Body of pancreas (tissue), 4 donors: ENCODE results near the gene PSD2. TPM values are rescaled to one million over a fixed set of nuclear protein-coding genes. Genes with fewer than 3 reads are reported as not detected.

ENCODE experiments used
- ATAC-seq: fragments of 150-250 bp; one replicate; pipeline ENCODE4 v1.9.1; 2016
- DNase-seq, 4 donors: peaks; one replicate each; pipeline ENCODE4 v3.0.0-alpha.2; 2019
- H3K27ac ChIP-seq, 4 donors: fragments of 200-600 bp; sonication (generic); 1 replicate in 3 of 4; 2 replicates in 1 of 4; pipeline versions ENCODE4 v1.5.1 to v1.6.1; 2016 to 2019; ENCODE audit warnings: mild to moderate bottlenecking in 1 of 4, mixed read lengths in 1 of 4, moderate library complexity in 1 of 4
- H3K27me3 ChIP-seq, 2 donors: fragments of 200-600 bp; sonication (generic); one replicate each; pipeline ENCODE4 v1.6.0; 2016; ENCODE audit warnings: mild to moderate bottlenecking in 1 of 2
- H3K36me3 ChIP-seq, 2 donors: fragments of 200-600 bp; sonication (generic); replicated peaks in 1 of 2; 2 replicates each; pipeline ENCODE4 v1.5.1; 2016; ENCODE audit warnings: low read depth in 2 of 2; ENCODE audit not compliant: insufficient read depth in 1 of 2
- H3K4me1 ChIP-seq: fragments of 200-600 bp; sonication (generic); one replicate; pipeline ENCODE4 v1.6.0; 2016
- H3K4me3 ChIP-seq, 2 donors: fragments of 200-600 bp; sonication (generic); 1 replicate in 1 of 2; 2 replicates in 1 of 2; pipeline ENCODE4 v1.5.1; 2016 to 2019
- H3K9me3 ChIP-seq, 3 donors: fragments of 200-600 bp; sonication (generic); 1 replicate in 2 of 3; 2 replicates in 1 of 3; pipeline ENCODE4 v1.5.1; 2016
- POLR2A ChIP-seq, 3 donors: fragments of 450-650 bp; IDR thresholded peaks; one replicate each; pipeline ENCODE4 v1.6.1; 2016; ENCODE audit warnings: antibody characterized with exemption in 3 of 3, mild to moderate bottlenecking in 2 of 3
- WGBS, 2 donors: methylation state at CpG; one replicate each; pipeline ENCODE4 v1.1.5; 2017; 5-methylcytosine and 5-hydroxymethylcytosine counted together
- intact Hi-C: fragments of 100-400 bp; cut with DNase I; formaldehyde crosslinking; loops from one replicate; pipeline ENCODE4 v1.15.1; 2023
- total RNA-seq, 2 donors: library from RNA; depleted of rRNA; stranded (reverse); fragments of >200 nt; gene quantifications; one replicate each; pipeline ENCODE4 v1.1.0, GENCODE V29; 2016
- TF ChIP-seq, protein P1 (sequence below), 7 experiments: fragments of 450-650 bp in 4 of 7; fragments of 200-600 bp in 3 of 7; sonication (generic) in 3 of 7; IDR thresholded peaks; one replicate each; pipeline ENCODE4 v1.5.1; 2016 to 2019; ENCODE audit warnings: antibody characterized with exemption in 7 of 7

The PSD2 gene
- total RNA-seq, 2 donors from 2014 or later: 0.52 TPM; not detected in 1

DNA sequence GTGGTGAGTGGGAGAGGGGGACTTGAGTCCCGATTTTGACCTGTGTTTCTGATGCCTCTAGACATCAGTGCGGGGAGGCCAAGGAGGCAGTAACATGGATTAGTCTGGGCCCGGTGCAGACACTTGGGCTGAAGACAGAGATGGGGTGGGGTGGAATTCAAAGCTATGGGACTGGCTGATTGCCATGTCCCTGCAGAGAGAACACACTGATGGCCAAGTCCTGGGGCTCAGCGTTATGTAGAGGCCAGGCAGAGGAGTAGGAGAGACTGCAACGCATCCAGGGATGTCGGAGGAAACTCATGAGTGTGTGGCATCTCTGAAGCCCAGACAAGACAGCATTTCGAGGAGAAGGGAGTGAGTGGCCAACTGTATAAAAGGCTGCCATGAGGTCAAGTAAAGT, 30.1 kb downstream of the PSD2 start:
- Histone ChIP-seq H3K9me3 (no peaks in the 10 kb centered on the region), H3K27me3 (no peaks in the 10 kb centered on the region), H3K4me1 (no peaks in the 10 kb centered on the region), H3K27ac (no peak overlapping the region), H3K4me3 (no peak overlapping the region), H3K36me3 (no peaks in the 10 kb centered on the region)
- no peak for TF ChIP-seq POLR2A (IDR thresholded peaks at IDR 0.05)
- TF ChIP-seq, protein P1, sequence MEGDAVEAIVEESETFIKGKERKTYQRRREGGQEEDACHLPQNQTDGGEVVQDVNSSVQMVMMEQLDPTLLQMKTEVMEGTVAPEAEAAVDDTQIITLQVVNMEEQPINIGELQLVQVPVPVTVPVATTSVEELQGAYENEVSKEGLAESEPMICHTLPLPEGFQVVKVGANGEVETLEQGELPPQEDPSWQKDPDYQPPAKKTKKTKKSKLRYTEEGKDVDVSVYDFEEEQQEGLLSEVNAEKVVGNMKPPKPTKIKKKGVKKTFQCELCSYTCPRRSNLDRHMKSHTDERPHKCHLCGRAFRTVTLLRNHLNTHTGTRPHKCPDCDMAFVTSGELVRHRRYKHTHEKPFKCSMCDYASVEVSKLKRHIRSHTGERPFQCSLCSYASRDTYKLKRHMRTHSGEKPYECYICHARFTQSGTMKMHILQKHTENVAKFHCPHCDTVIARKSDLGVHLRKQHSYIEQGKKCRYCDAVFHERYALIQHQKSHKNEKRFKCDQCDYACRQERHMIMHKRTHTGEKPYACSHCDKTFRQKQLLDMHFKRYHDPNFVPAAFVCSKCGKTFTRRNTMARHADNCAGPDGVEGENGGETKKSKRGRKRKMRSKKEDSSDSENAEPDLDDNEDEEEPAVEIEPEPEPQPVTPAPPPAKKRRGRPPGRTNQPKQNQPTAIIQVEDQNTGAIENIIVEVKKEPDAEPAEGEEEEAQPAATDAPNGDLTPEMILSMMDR (IDR thresholded peaks at IDR 0.05): no peak
- intact Hi-C loops: no loop called here
- no peak for DNase-seq
- WGBS, 2 donors: 84 to 89% methylated on average over 7 of the region's 7 CpGs
- ATAC-seq: no peak

DNA sequence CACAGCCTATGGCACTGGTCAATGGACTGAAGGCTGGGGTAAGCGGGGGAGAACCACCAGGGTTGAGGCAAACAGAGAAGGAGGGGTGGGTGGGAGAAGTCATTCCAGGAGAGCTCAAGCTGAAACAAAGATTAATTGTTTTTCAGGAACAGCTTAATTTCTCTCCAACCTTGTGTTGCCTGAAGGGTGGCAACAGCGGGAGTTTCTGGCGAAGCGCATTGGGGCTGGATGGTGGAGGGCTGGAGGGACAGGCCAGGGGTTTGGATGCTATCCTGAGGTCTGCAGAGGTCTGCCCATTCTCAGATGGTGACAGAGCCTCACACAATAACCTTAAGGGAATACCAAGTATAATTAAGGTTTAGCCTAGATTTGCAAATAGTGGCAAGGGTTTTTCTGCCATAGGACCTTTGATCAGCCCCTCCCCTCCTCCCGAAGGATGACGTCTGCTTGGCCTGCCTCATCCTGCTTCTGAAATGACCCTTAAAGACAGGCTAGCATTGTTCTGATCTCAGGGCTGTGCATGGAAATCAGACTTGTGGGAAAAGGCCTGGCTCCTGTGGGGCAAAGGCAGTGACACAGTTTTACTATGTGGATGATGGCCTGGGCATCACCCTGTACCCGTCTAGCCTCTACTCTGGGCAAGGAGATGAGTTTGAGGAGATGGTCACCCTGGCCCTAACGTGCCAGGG, 32.7 kb downstream of the PSD2 start:
- H3K4me3 ChIP-seq: no peak overlapping the region
- DNase-seq: no peak
- TF ChIP-seq, protein P1 (IDR thresholded peaks at IDR 0.05): no peak
- no peak for TF ChIP-seq POLR2A (IDR thresholded peaks at IDR 0.05)
- ATAC-seq: no peak
- no peaks in the 10 kb centered on the region for H3K27me3 ChIP-seq
- no peaks in the 10 kb centered on the region for H3K36me3 ChIP-seq
- H3K4me1 ChIP-seq: no peaks in the 10 kb centered on the region
- no peak overlapping the region for H3K27ac ChIP-seq
- H3K9me3 ChIP-seq: no peaks in the 10 kb centered on the region
- intact Hi-C loops: no loop called here
- WGBS, 2 donors: 66 to 71% methylated on average over 8 of the region's 8 CpGs

DNA sequence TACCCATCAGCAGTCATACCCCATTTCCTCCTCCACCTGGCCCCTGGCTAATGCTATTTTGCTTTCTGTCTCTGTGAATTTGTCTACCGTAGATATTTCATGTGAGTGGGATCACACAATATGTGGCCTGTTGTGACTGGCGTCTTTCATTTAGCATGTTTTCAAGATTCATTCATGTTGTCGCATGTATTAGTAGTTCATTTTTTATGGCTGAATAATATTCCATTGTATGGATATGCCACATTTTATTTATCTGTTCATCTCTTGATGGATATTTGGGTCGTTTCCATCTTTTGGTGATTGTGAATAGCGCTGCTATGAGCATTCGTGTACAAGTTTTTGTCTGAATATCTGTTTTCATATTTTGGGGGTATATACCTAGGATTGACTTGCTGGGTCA, 33.9 kb downstream of the PSD2 start:
- H3K27me3 ChIP-seq: no peaks in the 10 kb centered on the region
- TF ChIP-seq POLR2A (IDR thresholded peaks at IDR 0.05): no peak
- TF ChIP-seq, protein P1 (IDR thresholded peaks at IDR 0.05): no peak
- 78 to 82% methylated on average over 6 of the region's 6 CpGs for WGBS, 2 donors
- H3K9me3 ChIP-seq: no peaks in the 10 kb centered on the region
- no peak overlapping the region for H3K27ac ChIP-seq
- no peak overlapping the region for H3K4me3 ChIP-seq
- intact Hi-C loops: no loop called here
- DNase-seq: no peak
- ATAC-seq: no peak
- H3K4me1 ChIP-seq: no peaks in the 10 kb centered on the region
- H3K36me3 ChIP-seq: no peaks in the 10 kb centered on the region

DNA sequence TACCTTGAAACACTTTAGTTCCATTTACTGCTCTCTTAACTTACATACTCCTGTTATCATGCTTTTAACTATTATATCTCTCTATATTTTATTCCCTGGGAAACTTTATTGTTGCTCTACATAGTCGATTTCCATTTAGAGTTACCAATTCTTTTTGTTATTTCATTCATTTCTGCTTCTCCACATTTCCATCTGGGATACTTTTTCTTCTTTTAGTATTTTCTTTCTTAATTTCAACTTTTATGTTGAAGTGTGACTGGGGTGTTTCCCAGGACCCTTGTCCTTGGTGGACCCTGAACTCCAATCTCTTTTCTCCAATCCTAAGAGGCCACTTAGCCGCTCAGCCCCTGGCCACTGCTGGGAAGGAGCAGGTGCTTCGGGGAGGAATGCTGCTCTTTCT, 36.0 kb downstream of the PSD2 start:
- no peaks in the 10 kb centered on the region for H3K27me3 ChIP-seq
- intact Hi-C loops: loop anchor here (5.0 kb wide), 1 partner anchor 34 kb away; the partner anchor contains the start of gene PSD2
- TF ChIP-seq, protein P1 (IDR thresholded peaks at IDR 0.05): no peak
- no peak for TF ChIP-seq POLR2A (IDR thresholded peaks at IDR 0.05)
- WGBS, 2 donors: 67 to 68% methylated on average over 3 of the region's 3 CpGs
- DNase-seq (no peak), ATAC-seq (no peak)
- H3K4me3 ChIP-seq: no peak overlapping the region
- no peaks in the 10 kb centered on the region for H3K36me3 ChIP-seq
- no peaks in the 10 kb centered on the region for H3K4me1 ChIP-seq
- H3K27ac ChIP-seq: no peak overlapping the region
- no peaks in the 10 kb centered on the region for H3K9me3 ChIP-seq

DNA sequence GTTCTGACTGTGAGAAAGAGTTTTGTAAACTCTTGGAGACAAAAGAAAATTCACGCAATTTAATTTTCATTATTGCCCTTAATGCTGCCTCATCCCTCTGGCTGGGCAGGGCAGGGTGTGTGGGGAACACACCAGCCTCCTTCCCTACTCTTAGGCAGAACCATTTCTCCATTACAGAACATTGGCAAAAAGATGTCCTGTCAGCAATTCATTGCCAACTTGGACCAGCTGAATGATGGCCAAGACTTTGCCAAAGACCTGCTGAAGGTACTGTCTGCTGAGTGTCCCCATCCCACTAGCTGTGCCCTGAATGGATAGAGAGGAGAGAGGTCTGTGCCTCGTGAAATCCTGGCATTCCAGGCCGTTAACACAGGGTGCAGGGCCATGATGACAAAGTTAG, 37.9 kb downstream of the PSD2 start:
- ATAC-seq (no peak), DNase-seq (no peak)
- no peaks in the 10 kb centered on the region for H3K36me3 ChIP-seq
- no peaks in the 10 kb centered on the region for H3K27me3 ChIP-seq
- no peak overlapping the region for H3K27ac ChIP-seq
- no peak overlapping the region for H3K4me3 ChIP-seq
- intact Hi-C loops: loop anchor here (5.0 kb wide), 1 partner anchor 36 kb away; the partner anchor contains the start of gene PSD2
- no peaks in the 10 kb centered on the region for H3K9me3 ChIP-seq
- no peaks in the 10 kb centered on the region for H3K4me1 ChIP-seq
- 51 to 72% methylated on average over 3 of the region's 3 CpGs for WGBS, 2 donors
- TF ChIP-seq, protein P1 (IDR thresholded peaks at IDR 0.05): no peak
- no peak for TF ChIP-seq POLR2A (IDR thresholded peaks at IDR 0.05)
